Neural cell (in vitro differentiated cells): ENCODE measurements around the gene GAN.

ENCODE experiments used
- MXI1 ChIP-seq: fragments of 450-650 bp; conservative IDR thresholded peaks from 2 replicates; pipeline ENCODE4 v1.6.1; 2014; ENCODE audit warnings: antibody characterized with exemption, mild to moderate bottlenecking; ENCODE audit not compliant: poor library complexity, severe bottlenecking
- POLR2AphosphoS5 ChIP-seq: IDR thresholded peaks from 2 replicates; pipeline ENCODE4 v1.6.1; 2012
- TAF1 ChIP-seq: IDR thresholded peaks from 2 replicates; pipeline ENCODE4 v1.6.1; 2012; ENCODE audit warnings: low read depth
- TF ChIP-seq, protein P1 (sequence below): fragments of 450-650 bp; IDR thresholded peaks from 2 replicates; pipeline ENCODE4 v1.5.1; 2014; ENCODE audit warnings: antibody characterized with exemption, mild to moderate bottlenecking, moderate library complexity; ENCODE audit not compliant: poor library complexity, severe bottlenecking
- TF ChIP-seq, protein P2 (sequence below): IDR thresholded peaks from 2 replicates; pipeline ENCODE4 v1.6.1; 2012; ENCODE audit warnings: borderline replicate concordance

DNA sequence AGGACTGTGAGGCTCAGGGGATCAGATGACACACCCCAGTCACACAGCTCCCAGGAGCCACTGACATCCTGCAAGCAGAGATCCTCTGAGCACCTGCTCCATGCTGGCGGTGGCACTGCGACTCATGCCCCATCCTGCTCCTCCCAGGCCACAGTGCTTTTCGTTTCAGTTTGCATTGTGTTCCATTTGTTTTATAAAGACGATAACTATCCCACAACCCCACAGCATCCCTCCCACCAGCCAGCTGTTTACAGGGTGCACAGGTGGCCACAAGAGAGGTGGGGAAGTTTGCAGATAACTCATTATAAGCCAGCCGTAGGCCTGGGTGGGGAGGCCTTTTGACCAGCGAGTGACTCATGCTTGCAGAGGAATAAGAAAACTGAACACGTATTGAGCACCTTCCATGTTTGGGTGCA is 48.1 kb upstream of the GAN start:
- TF ChIP-seq, protein P1, sequence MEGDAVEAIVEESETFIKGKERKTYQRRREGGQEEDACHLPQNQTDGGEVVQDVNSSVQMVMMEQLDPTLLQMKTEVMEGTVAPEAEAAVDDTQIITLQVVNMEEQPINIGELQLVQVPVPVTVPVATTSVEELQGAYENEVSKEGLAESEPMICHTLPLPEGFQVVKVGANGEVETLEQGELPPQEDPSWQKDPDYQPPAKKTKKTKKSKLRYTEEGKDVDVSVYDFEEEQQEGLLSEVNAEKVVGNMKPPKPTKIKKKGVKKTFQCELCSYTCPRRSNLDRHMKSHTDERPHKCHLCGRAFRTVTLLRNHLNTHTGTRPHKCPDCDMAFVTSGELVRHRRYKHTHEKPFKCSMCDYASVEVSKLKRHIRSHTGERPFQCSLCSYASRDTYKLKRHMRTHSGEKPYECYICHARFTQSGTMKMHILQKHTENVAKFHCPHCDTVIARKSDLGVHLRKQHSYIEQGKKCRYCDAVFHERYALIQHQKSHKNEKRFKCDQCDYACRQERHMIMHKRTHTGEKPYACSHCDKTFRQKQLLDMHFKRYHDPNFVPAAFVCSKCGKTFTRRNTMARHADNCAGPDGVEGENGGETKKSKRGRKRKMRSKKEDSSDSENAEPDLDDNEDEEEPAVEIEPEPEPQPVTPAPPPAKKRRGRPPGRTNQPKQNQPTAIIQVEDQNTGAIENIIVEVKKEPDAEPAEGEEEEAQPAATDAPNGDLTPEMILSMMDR = no peak
- TF ChIP-seq, protein P2, sequence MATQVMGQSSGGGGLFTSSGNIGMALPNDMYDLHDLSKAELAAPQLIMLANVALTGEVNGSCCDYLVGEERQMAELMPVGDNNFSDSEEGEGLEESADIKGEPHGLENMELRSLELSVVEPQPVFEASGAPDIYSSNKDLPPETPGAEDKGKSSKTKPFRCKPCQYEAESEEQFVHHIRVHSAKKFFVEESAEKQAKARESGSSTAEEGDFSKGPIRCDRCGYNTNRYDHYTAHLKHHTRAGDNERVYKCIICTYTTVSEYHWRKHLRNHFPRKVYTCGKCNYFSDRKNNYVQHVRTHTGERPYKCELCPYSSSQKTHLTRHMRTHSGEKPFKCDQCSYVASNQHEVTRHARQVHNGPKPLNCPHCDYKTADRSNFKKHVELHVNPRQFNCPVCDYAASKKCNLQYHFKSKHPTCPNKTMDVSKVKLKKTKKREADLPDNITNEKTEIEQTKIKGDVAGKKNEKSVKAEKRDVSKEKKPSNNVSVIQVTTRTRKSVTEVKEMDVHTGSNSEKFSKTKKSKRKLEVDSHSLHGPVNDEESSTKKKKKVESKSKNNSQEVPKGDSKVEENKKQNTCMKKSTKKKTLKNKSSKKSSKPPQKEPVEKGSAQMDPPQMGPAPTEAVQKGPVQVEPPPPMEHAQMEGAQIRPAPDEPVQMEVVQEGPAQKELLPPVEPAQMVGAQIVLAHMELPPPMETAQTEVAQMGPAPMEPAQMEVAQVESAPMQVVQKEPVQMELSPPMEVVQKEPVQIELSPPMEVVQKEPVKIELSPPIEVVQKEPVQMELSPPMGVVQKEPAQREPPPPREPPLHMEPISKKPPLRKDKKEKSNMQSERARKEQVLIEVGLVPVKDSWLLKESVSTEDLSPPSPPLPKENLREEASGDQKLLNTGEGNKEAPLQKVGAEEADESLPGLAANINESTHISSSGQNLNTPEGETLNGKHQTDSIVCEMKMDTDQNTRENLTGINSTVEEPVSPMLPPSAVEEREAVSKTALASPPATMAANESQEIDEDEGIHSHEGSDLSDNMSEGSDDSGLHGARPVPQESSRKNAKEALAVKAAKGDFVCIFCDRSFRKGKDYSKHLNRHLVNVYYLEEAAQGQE = no peak
- TF ChIP-seq MXI1 (no peak), TAF1 (no peak), POLR2AphosphoS5 (no peak)
